Measurements from ENCODE around the gene NDST3. TPM values are rescaled to one million over a fixed set of nuclear protein-coding genes. Genes with fewer than 3 reads are reported as not detected.

Gene NDST3
- polyA plus RNA-seq, 1 experiment: not detected

DNA sequence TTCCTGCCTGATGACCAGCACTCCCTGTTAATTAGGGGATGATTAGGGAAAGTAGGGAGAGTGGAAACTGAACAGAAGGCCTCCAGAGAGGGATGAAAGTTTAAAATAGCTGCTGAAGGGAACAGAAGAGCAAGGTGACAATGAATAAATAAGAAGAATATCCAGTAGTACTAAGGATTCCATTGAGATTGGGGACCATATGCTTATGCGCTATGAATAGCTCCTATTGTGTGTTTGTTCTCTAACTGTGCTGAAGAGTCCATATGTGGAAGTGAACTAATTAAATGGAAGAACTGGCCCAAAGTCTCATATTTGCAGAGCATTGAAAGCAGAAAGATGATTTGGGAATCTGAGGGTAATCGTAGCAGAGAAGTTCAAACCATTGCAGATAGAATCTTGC, 181.5 kb downstream of the NDST3 start:
- Histone ChIP-seq H3K36me3 (ENCODE audit: control insufficient read depth, insufficient read depth, low read length) (no peaks in the 10 kb centered on the region), H3K27me3 (ENCODE audit: control insufficient read depth, insufficient read depth, low read length) (no peaks in the 10 kb centered on the region; the same call in 1 of the 2 replicates), H3K4me3 (ENCODE audit: low read depth, low read length) (no peak overlapping the region)
- TF ChIP-seq, protein P1, sequence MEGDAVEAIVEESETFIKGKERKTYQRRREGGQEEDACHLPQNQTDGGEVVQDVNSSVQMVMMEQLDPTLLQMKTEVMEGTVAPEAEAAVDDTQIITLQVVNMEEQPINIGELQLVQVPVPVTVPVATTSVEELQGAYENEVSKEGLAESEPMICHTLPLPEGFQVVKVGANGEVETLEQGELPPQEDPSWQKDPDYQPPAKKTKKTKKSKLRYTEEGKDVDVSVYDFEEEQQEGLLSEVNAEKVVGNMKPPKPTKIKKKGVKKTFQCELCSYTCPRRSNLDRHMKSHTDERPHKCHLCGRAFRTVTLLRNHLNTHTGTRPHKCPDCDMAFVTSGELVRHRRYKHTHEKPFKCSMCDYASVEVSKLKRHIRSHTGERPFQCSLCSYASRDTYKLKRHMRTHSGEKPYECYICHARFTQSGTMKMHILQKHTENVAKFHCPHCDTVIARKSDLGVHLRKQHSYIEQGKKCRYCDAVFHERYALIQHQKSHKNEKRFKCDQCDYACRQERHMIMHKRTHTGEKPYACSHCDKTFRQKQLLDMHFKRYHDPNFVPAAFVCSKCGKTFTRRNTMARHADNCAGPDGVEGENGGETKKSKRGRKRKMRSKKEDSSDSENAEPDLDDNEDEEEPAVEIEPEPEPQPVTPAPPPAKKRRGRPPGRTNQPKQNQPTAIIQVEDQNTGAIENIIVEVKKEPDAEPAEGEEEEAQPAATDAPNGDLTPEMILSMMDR (IDR thresholded peaks at IDR 0.05; ENCODE audit: insufficient read depth, low read depth, low read length): no peak
- CTCF ChIA-PET: interaction anchor here (2.7 kb wide), 1 partner anchor 9 kb away, joined by 8 read pairs; no protein-coding TSS in a partner anchor
- no peak for DNase-seq (ENCODE audit: low read depth)
- POLR2A ChIA-PET: no interaction called here

DNA sequence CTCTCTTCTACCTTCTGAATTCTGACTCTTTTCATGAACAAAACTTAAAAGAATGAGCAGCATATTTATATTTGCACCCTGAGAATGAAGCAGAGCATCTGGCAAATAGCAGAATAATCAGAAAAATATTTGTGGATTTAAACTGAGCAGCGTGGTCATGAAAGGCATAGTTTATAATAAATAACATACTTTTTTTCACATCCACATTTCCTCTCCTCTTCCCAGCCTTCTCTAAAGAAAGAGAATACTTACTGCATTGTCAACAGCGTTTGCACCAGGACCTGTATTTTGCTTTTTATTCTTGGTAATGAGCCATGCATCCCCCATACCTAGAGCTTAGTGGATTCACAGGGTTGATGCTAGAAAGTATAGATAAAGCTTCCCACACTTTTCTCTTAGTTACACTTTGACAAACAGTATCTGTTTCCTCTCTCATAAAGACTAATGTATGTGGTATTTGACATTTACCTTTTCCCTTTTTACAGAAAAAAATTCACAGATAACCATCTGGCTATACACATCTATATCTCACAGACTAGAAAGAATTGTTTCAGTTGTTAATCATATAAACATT, 187.0 kb downstream of the NDST3 start:
- no peak overlapping the region for H3K4me3 ChIP-seq (ENCODE audit: low read depth, low read length)
- no peaks in the 10 kb centered on the region for H3K27me3 ChIP-seq (ENCODE audit: control insufficient read depth, insufficient read depth, low read length)
- DNase-seq (ENCODE audit: low read depth): no peak
- POLR2A ChIA-PET: no interaction called here
- TF ChIP-seq, protein P1 (IDR thresholded peaks at IDR 0.05; ENCODE audit: insufficient read depth, low read depth, low read length): no peak
- CTCF ChIA-PET: interaction anchor here (6.3 kb wide), 1 partner anchor 144 kb away, joined by 71 read pairs; no protein-coding TSS in a partner anchor
- no peaks in the 10 kb centered on the region for H3K36me3 ChIP-seq (ENCODE audit: control insufficient read depth, insufficient read depth, low read length)

DNA sequence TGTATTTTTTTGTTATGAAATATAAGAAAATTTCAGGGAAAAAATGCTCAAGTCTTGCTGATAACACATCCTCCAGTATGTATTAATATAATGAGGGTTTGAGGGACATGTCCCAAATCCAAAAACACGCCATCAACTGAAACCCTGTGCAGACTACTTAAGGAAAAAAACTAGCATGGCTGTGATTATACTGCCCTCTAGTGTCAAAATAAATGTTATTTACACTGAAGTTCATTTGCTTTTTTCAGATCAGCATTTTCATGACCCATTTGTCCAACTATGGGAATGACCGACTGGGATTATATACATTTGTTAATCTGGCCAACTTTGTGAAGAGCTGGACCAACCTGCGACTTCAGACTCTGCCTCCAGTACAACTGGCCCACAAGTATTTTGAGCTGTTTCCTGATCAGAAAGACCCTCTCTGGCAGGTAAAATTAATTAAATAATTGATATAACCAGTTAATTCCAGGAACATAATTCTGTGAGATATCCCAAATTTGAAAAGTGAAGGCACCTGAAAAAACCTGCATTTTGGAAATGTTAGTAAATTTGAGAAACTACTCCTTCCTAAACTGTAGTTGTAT, 190.1 kb downstream of the NDST3 start:
- POLR2A ChIA-PET: no interaction called here
- CTCF ChIA-PET: interaction anchor here (0.5 to 6.3 kb wide), 17 partner anchors 9 to 729 kb away, joined by 3 to 71 read pairs (median 4); no protein-coding TSS in a partner anchor
- TF ChIP-seq, protein P1 (IDR thresholded peaks at IDR 0.05; ENCODE audit: insufficient read depth, low read depth, low read length): peak; percentile 51
- Histone ChIP-seq H3K27me3 (ENCODE audit: control insufficient read depth, insufficient read depth, low read length) (no peaks in the 10 kb centered on the region), H3K4me3 (ENCODE audit: low read depth, low read length) (no peak overlapping the region), H3K36me3 (ENCODE audit: control insufficient read depth, insufficient read depth, low read length) (no peaks in the 10 kb centered on the region)
- DNase-seq (ENCODE audit: low read depth): peak; percentile 23

DNA sequence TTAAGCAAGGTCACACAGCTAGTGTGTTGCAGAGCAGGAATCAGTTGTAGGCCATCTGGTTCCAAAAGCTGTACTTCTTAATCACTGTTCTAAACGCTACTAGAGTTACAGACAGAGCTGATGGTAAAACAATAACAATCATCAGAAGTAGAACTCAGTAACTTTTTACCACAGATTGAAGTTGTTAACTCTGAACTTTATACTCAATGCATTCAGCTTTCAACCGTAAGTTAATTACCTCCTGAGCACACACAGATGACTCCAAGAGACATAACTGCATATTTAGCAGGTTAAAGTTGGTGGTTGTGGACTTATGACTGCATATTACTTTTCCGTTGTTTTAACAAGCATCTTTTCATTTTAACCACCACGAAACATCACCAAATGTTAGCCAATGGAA, 191.2 kb downstream of the NDST3 start:
- TF ChIP-seq, protein P1 (IDR thresholded peaks at IDR 0.05; ENCODE audit: insufficient read depth, low read depth, low read length): no peak
- ChIA-PET CTCF (interaction anchor here (1.0 to 6.3 kb wide), 9 partner anchors 9 to 730 kb away, joined by 3 to 71 read pairs (median 9); no protein-coding TSS in a partner anchor), POLR2A (interaction anchor here (0.6 kb wide), 1 partner anchor 142 kb away, joined by 4 read pairs; no protein-coding TSS in a partner anchor)
- no peak for DNase-seq (ENCODE audit: low read depth)
- H3K27me3 ChIP-seq (ENCODE audit: control insufficient read depth, insufficient read depth, low read length): no peaks in the 10 kb centered on the region
- no peaks in the 10 kb centered on the region for H3K36me3 ChIP-seq (ENCODE audit: control insufficient read depth, insufficient read depth, low read length)
- no peak overlapping the region for H3K4me3 ChIP-seq (ENCODE audit: low read depth, low read length)

DNA sequence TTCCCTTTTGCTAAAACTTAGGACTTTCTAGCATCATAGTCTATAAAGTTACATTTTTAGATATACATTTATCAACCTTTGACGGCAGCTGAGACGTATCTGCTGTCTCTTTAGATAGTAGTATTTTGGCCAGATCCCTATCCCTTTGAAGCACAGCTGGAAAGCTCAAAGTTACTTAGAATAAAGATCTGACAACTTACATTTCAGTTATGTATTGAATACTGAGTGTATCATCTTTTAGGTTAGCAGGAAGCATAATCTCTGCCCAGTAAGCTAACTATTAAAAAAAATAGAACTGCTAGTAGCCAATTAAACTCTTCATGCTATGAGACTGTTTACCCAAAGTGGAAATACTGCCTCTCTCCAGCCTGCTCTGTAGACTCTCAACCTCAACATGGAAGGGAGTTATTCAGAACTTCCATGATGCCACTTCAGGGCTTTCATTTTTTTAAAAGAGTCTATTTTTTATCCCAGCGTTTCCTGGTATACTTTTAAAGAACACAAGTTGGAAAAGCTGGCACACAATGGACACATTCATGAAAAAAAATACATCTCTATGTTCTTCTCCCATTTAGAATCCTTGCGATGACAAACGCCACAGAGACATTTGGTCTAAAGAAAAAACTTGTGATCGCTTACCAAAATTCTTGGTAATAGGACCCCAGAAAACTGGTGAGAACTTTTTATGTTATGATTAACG, 192.2 kb downstream of the NDST3 start:
- POLR2A ChIA-PET: no interaction called here
- CTCF ChIA-PET: interaction anchor here (6.3 kb wide), 1 partner anchor 149 kb away, joined by 71 read pairs; no protein-coding TSS in a partner anchor
- DNase-seq (ENCODE audit: low read depth): no peak
- no peaks in the 10 kb centered on the region for H3K27me3 ChIP-seq (ENCODE audit: control insufficient read depth, insufficient read depth, low read length)
- no peaks in the 10 kb centered on the region for H3K36me3 ChIP-seq (ENCODE audit: control insufficient read depth, insufficient read depth, low read length)
- H3K4me3 ChIP-seq (ENCODE audit: low read depth, low read length): no peak overlapping the region
- TF ChIP-seq, protein P1 (IDR thresholded peaks at IDR 0.05; ENCODE audit: insufficient read depth, low read depth, low read length): no peak

Data from BJ (cell line).